Liver (tissue), 9 donors: ENCODE data around the gene SLIT3. TPM values are rescaled to one million over a fixed set of nuclear protein-coding genes. Genes with fewer than 3 reads are reported as not detected.

Experiments
- DNase-seq: peaks from one replicate; pipeline ENCODE4 v3.0.0-alpha.2; 2017; ENCODE audit warnings: low spot score
- H3K27ac ChIP-seq, 2 donors: one replicate each; pipeline ENCODE4 v1.7.0; 2013; ENCODE audit warnings: inconsistent platforms in 2 of 2, low read length in 2 of 2, control low read depth in 1 of 2, low read depth in 1 of 2, mild to moderate bottlenecking in 1 of 2
- H3K27me3 ChIP-seq, 4 donors: one replicate each; pipeline versions ENCODE4 v1.6.1 to v1.7.0; 2013; ENCODE audit warnings: low read length in 3 of 4, inconsistent platforms in 1 of 4, mild to moderate bottlenecking in 1 of 4, moderate library complexity in 1 of 4; ENCODE audit not compliant: control insufficient read depth in 4 of 4, insufficient read depth in 4 of 4
- H3K36me3 ChIP-seq, 4 donors: one replicate each; pipeline versions ENCODE4 v1.6.1 to v1.7.0; 2013; ENCODE audit warnings: low read length in 3 of 4, mild to moderate bottlenecking in 3 of 4, low read depth in 1 of 4, moderate library complexity in 1 of 4; ENCODE audit not compliant: control insufficient read depth in 4 of 4, insufficient read depth in 3 of 4
- H3K4me1 ChIP-seq, 4 donors: one replicate each; pipeline versions ENCODE4 v1.6.1 to v1.7.0; 2013; ENCODE audit warnings: low read length in 3 of 4, mild to moderate bottlenecking in 3 of 4, moderate library complexity in 1 of 4; ENCODE audit not compliant: control insufficient read depth in 4 of 4, insufficient read depth in 4 of 4
- H3K4me3 ChIP-seq, 3 donors: one replicate each; pipeline versions ENCODE4 v1.6.1 to v1.7.0; 2013; ENCODE audit warnings: low read length in 3 of 3, control low read depth in 1 of 3, low read depth in 1 of 3, mild to moderate bottlenecking in 1 of 3
- H3K9ac ChIP-seq, 2 donors: one replicate each; pipeline ENCODE4 v1.7.0; 2013; ENCODE audit warnings: low read length in 2 of 2, mild to moderate bottlenecking in 2 of 2, moderate library complexity in 2 of 2, control low read depth in 1 of 2, low read depth in 1 of 2
- H3K9me3 ChIP-seq, 4 donors: one replicate each; pipeline versions ENCODE4 v1.6.1 to v1.7.0; 2013; ENCODE audit warnings: low read length in 3 of 4; ENCODE audit not compliant: control insufficient read depth in 4 of 4
- ATF3 ChIP-seq: IDR thresholded peaks from 2 replicates; pipeline ENCODE4 v1.6.1; 2016; ENCODE audit warnings: antibody characterized with exemption
- CTCF ChIP-seq: fragments of 150-350 bp; IDR thresholded peaks from 2 replicates; pipeline ENCODE4 v1.5.1; 2017; ENCODE audit warnings: improper control_type of control experiment, low read depth, low read length; ENCODE audit not compliant: missing input control
- EGR1 ChIP-seq, 2 donors: IDR thresholded peaks; 2 replicates each; pipeline ENCODE4 v1.6.1; 2016 to 2018; ENCODE audit warnings: antibody characterized with exemption in 2 of 2, low read depth in 2 of 2
- FOXA1 ChIP-seq: IDR thresholded peaks from 2 replicates; pipeline ENCODE4 v1.6.1; 2016; ENCODE audit warnings: antibody characterized with exemption
- FOXA2 ChIP-seq: IDR thresholded peaks from 2 replicates; pipeline ENCODE4 v1.6.1; 2016; ENCODE audit warnings: antibody characterized with exemption
- GABPA ChIP-seq, 2 donors: IDR thresholded peaks in 1 of 2; conservative IDR thresholded peaks in 1 of 2; 2 replicates each; pipeline ENCODE4 v1.6.1; 2016; ENCODE audit warnings: antibody characterized with exemption in 2 of 2, mild to moderate bottlenecking in 1 of 2, moderate library complexity in 1 of 2
- HNF4A ChIP-seq, 2 donors: conservative IDR thresholded peaks; 2 replicates each; pipeline ENCODE4 v1.6.1; 2016; ENCODE audit warnings: antibody characterized with exemption in 2 of 2, mild to moderate bottlenecking in 2 of 2
- HNF4G ChIP-seq: IDR thresholded peaks from 2 replicates; pipeline ENCODE4 v1.6.1; 2016; ENCODE audit warnings: antibody characterized with exemption
- JUND ChIP-seq, 2 donors: IDR thresholded peaks; 2 replicates each; pipeline ENCODE4 v1.6.1; 2016; ENCODE audit warnings: antibody characterized with exemption in 2 of 2
- MAX ChIP-seq: IDR thresholded peaks from 2 replicates; pipeline ENCODE4 v1.6.1; 2016; ENCODE audit warnings: antibody characterized with exemption
- NR2F2 ChIP-seq: IDR thresholded peaks from 2 replicates; pipeline ENCODE4 v1.6.1; 2016; ENCODE audit warnings: antibody characterized with exemption
- RAD21 ChIP-seq, 2 donors: IDR thresholded peaks; 2 replicates each; pipeline ENCODE4 v1.6.1; 2016; ENCODE audit warnings: antibody characterized with exemption in 2 of 2, mild to moderate bottlenecking in 2 of 2
- REST ChIP-seq: IDR thresholded peaks from 2 replicates; pipeline ENCODE4 v1.6.1; 2016; ENCODE audit warnings: antibody characterized with exemption, mild to moderate bottlenecking
- RXRA ChIP-seq, 2 donors: IDR thresholded peaks; 2 replicates each; pipeline ENCODE4 v1.6.1; 2017 to 2018; ENCODE audit warnings: antibody characterized with exemption in 2 of 2, mild to moderate bottlenecking in 1 of 2
- SP1 ChIP-seq: IDR thresholded peaks from 2 replicates; pipeline ENCODE4 v1.6.1; 2018; ENCODE audit warnings: antibody characterized with exemption, mild to moderate bottlenecking
- TAF1 ChIP-seq: conservative IDR thresholded peaks from 2 replicates; pipeline ENCODE4 v1.6.1; 2016; ENCODE audit warnings: antibody characterized with exemption, mild to moderate bottlenecking
- ZBTB33 ChIP-seq: IDR thresholded peaks from 2 replicates; pipeline ENCODE4 v1.6.1; 2016; ENCODE audit warnings: antibody characterized with exemption
- WGBS: extraction: QIAGEN DNeasy Blood & Tissue Kit; methylation state at CpG from one replicate; pipeline ENCODE4 v1.1.7; 2013; 5-methylcytosine and 5-hydroxymethylcytosine counted together
- polyA plus RNA-seq, 2 donors: library from polyadenylated mRNA; stranded (reverse) in 1 of 2; unstranded in 1 of 2; fragments of 200-250 nt in 1 of 2; fragments of >200 nt in 1 of 2; fragmentation: Nextera tagmentation in 1 of 2; extraction: Ambion mirVana in 1 of 2; gene quantifications; one replicate each; pipeline versions ENCODE4 v1.2.1 to v1.2.3, GENCODE V29; 2013 to 2015
- total RNA-seq, 2 donors: library from RNA; depleted of rRNA; stranded (reverse); fragments of >200 nt; gene quantifications; one replicate each; pipeline ENCODE4 v1.2.3, GENCODE V29; 2014
- donor health status: healthy.
- donor health status: healthy.
- donor health status: healthy.
- donor health status: healthy.
- donor health status: healthy.

The SLIT3 gene
- total and polyA plus RNA-seq, 4 donors: 0.61 to 1.3 (median 0.91) TPM

- Histone ChIP-seq H3K27me3 (peaks cover 0 to 3% (median 1%) of the 10 kb centered on the region in 4 donors), H3K9me3 (no peaks in the 10 kb centered on the region), H3K27ac (no peak overlapping the region), H3K4me3 (no peak overlapping the region), H3K4me1 (no peaks in the 10 kb centered on the region), H3K36me3 (no peaks in the 10 kb centered on the region), H3K9ac (no peak overlapping the region)
- TF ChIP-seq EGR1 (IDR thresholded peaks at IDR 0.05; ENCODE audit: low read depth in 2 of 2) (no peak), ATF3 (no peak), HNF4G (no peak), CTCF (no peak), NR2F2 (no peak)
- no peak for DNase-seq
- WGBS: 84% methylated on average over 5 of the region's 5 CpGs
Observed at GRCh38 chr5:169221519-169221918, 79.4 kb downstream of the SLIT3 start.

GRCh38 chr5:169219961-169220360 is 81.0 kb downstream of the SLIT3 start:
- no peaks in the 10 kb centered on the region for H3K4me1 ChIP-seq
- WGBS: 94% methylated on average over 6 of the region's 6 CpGs
- no peaks in the 10 kb centered on the region for H3K9me3 ChIP-seq
- H3K36me3 ChIP-seq: no peaks in the 10 kb centered on the region
- H3K4me3 ChIP-seq: no peak overlapping the region
- TF ChIP-seq CTCF (no peak), ZBTB33 (no peak), REST (no peak), MAX (no peak), TAF1 (no peak), SP1 (no peak), JUND (IDR thresholded peaks at IDR 0.05) (no peak), EGR1 (IDR thresholded peaks at IDR 0.05; ENCODE audit: low read depth in 2 of 2) (no peak), HNF4G (no peak), RAD21 (IDR thresholded peaks at IDR 0.05) (no peak), HNF4A (conservative IDR thresholded peaks at IDR 0.05) (no peak), GABPA (IDR thresholded peaks at IDR 0.05 in 1 of 2, conservative IDR thresholded peaks at IDR 0.05 in 1 of 2) (no peak), ATF3 (no peak), FOXA1 (no peak), FOXA2 (no peak), NR2F2 (no peak), RXRA (IDR thresholded peaks at IDR 0.05) (no peak)
- no peak for DNase-seq
- no peak overlapping the region for H3K27ac ChIP-seq
- H3K9ac ChIP-seq: no peak overlapping the region
- H3K27me3 ChIP-seq: peaks cover 0 to 3% (median 1%) of the 10 kb centered on the region in 4 donors
